CD4-positive, alpha-beta T cell (primary cell): ENCODE measurements around the gene LDHB. TPM values are rescaled to one million over a fixed set of nuclear protein-coding genes. Genes with fewer than 3 reads are reported as not detected.

ENCODE experiments used
- ATAC-seq: fragments of 200-7000 bp; cut with Tn5 transposase; one replicate; pipeline ENCODE4 v1.10.0; 2022; ENCODE audit warnings: mild to moderate bottlenecking; ENCODE audit not compliant: poor library complexity
- CTCF ChIA-PET: fragments of 350-600 bp; sonication (Branson Sonifier 250); formaldehyde crosslinking; loops from one replicate; lab custom pipeline; 2021; ENCODE audit warnings: antibody characterized with exemption, inconsistent platforms; lab: Charles Lee
- POLR2A ChIA-PET: fragments of 350-600 bp; sonication (Branson Sonifier 250); formaldehyde crosslinking; loops from one replicate; lab custom pipeline; 2021; ENCODE audit warnings: antibody characterized with exemption, inconsistent platforms; lab: Charles Lee
- DNase-seq, 14 experiments: peaks; one replicate each; pipeline ENCODE4 v3.0.0-alpha.2; 2013 to 2020; ENCODE audit warnings: mixed read lengths in 2 of 14
- H3K27ac ChIP-seq, 2 donors: one replicate each; pipeline versions ENCODE4 v1.5.1 to v1.7.0; 2013; ENCODE audit warnings: low read length in 2 of 2, low read depth in 1 of 2, mild to moderate bottlenecking in 1 of 2
- H3K27me3 ChIP-seq, 2 experiments: 1 replicate in 1 of 2; 2 replicates in 1 of 2; pipeline versions ENCODE4 v1.6.1 to v1.7.0; 2013; ENCODE audit warnings: low read length in 2 of 2, control low read depth in 1 of 2, mild to moderate bottlenecking in 1 of 2, moderate library complexity in 1 of 2; ENCODE audit not compliant: insufficient read depth in 2 of 2, control insufficient read depth in 1 of 2
- H3K36me3 ChIP-seq: one replicate; pipeline ENCODE4 v1.6.1; 2013; ENCODE audit warnings: low read length, control low read depth; ENCODE audit not compliant: insufficient read depth
- H3K4me1 ChIP-seq: one replicate; pipeline ENCODE4 v1.6.1; 2013; ENCODE audit warnings: low read length, control low read depth; ENCODE audit not compliant: insufficient read depth
- H3K4me3 ChIP-seq: one replicate; pipeline ENCODE4 v1.5.1; 2013; ENCODE audit warnings: mild to moderate bottlenecking, low read length, moderate library complexity
- H3K9me3 ChIP-seq, 2 experiments: 1 replicate in 1 of 2; 2 replicates in 1 of 2; pipeline versions ENCODE4 v1.6.1 to v1.7.0; 2013; ENCODE audit warnings: low read length in 2 of 2, mild to moderate bottlenecking in 2 of 2, control low read depth in 1 of 2, moderate library complexity in 1 of 2; ENCODE audit not compliant: control insufficient read depth in 1 of 2, insufficient read depth in 1 of 2
- H3K27ac Mint-ChIP-seq: one replicate; pipeline ENCODE4 v1.8.0; 2020; ENCODE audit warnings: mixed read lengths
- H3K27me3 Mint-ChIP-seq: one replicate; pipeline ENCODE4 v1.8.0; 2021; ENCODE audit warnings: mixed read lengths
- H3K36me3 Mint-ChIP-seq: one replicate; pipeline ENCODE4 v1.8.0; 2021; ENCODE audit warnings: low read depth, mixed read lengths
- H3K4me1 Mint-ChIP-seq: one replicate; pipeline ENCODE4 v1.8.0; 2021; ENCODE audit warnings: low read depth, mixed read lengths
- H3K4me3 Mint-ChIP-seq: one replicate; pipeline ENCODE4 v1.8.0; 2020; ENCODE audit warnings: mild to moderate bottlenecking, mixed read lengths
- H3K9me3 Mint-ChIP-seq: one replicate; pipeline ENCODE4 v1.8.0; 2020; ENCODE audit warnings: mixed read lengths
- intact Hi-C, 2 experiments: fragments of 100-400 bp; cut with DNase I in 1 of 2; cut with micrococcal nuclease in 1 of 2; formaldehyde crosslinking; loops; one replicate each; pipeline versions ENCODE4 v1.15.1 to v1.9.0; 2023 to 2025; cut with DNase I, micrococcal nuclease
- total RNA-seq, 174 experiments: library from RNA in 2 of 174; stranded (reverse) in 2 of 174; gene quantifications; one replicate each; pipeline ENCODE4 v1.2.3 and lab custom pipeline; 2021 to 2026
- TF ChIP-seq, protein P1 (sequence below): fragments of 200-600 bp; IDR thresholded peaks from one replicate; pipeline ENCODE4 v1.8.0; 2022; ENCODE audit warnings: antibody characterized with exemption, mild to moderate bottlenecking

The LDHB gene
- total RNA-seq, 2 experiments from 2014 or later = 559 to 605 TPM

DNA sequence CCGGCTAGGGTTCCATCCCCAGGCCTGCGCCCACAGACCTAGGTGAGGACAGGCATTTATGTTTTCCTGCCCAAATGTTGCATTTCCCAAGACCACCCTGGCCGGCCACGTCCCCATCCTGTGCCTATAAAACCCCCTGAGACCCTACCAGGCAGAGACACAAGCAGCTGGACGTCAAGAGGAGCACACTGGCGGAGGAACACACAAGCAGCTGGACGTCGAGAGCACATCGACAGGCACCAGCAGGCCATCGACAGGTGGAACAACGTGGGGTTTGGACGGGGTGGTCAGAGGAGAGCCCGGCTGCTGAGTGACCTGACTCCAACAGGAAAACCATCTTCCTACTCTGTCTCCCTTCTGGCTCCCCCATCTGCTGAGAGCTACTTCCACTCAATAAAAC is 19.6 kb upstream of the LDHB start:
- Mint-ChIP-seq H3K27me3 (no peaks in the 10 kb centered on the region), H3K9me3 (no peaks in the 10 kb centered on the region), H3K27ac (peak overlapping the region; percentile 83), H3K4me3 (peak overlapping the region; percentile 77), H3K4me1 (peaks cover 56% of the 10 kb centered on the region), H3K36me3 (no peaks in the 10 kb centered on the region)
- ATAC-seq = no peak
- DNase-seq = no peak
- Histone ChIP-seq H3K4me1 (peaks cover 40% of the 10 kb centered on the region), H3K27me3 (no peaks in the 10 kb centered on the region), H3K4me3 (peak overlapping the region; percentile 46), H3K36me3 (no peaks in the 10 kb centered on the region), H3K9me3 (no peaks in the 10 kb centered on the region), H3K27ac (peak overlapping the region; percentile 30 to 72)
- TF ChIP-seq, protein P1, sequence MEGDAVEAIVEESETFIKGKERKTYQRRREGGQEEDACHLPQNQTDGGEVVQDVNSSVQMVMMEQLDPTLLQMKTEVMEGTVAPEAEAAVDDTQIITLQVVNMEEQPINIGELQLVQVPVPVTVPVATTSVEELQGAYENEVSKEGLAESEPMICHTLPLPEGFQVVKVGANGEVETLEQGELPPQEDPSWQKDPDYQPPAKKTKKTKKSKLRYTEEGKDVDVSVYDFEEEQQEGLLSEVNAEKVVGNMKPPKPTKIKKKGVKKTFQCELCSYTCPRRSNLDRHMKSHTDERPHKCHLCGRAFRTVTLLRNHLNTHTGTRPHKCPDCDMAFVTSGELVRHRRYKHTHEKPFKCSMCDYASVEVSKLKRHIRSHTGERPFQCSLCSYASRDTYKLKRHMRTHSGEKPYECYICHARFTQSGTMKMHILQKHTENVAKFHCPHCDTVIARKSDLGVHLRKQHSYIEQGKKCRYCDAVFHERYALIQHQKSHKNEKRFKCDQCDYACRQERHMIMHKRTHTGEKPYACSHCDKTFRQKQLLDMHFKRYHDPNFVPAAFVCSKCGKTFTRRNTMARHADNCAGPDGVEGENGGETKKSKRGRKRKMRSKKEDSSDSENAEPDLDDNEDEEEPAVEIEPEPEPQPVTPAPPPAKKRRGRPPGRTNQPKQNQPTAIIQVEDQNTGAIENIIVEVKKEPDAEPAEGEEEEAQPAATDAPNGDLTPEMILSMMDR = no peak
- CTCF ChIA-PET = interaction anchor here (0.9 to 1.0 kb wide), 2 partner anchors 19 to 44 kb away, joined by 3 read pairs; no protein-coding TSS in a partner anchor
- POLR2A ChIA-PET = interaction anchor here (0.6 to 7.2 kb wide), 14 partner anchors 11 to 369 kb away, joined by 3 to 152 read pairs (median 5); partner anchors contain the start of genes CMAS, GOLT1B, LDHB and RECQL
- intact Hi-C loops = loop anchor here (2.0 to 5.0 kb wide), 4 partner anchors 24 to 380 kb away; no protein-coding TSS in a partner anchor

GRCh38 chr12:21676776-21677175 is 19.1 kb upstream of the LDHB start:
- ATAC-seq = peak; percentile 83
- no peaks in the 10 kb centered on the region for H3K9me3 ChIP-seq
- Mint-ChIP-seq H3K4me1 (peaks cover 56% of the 10 kb centered on the region), H3K27ac (peak overlapping the region; percentile 83), H3K4me3 (peak overlapping the region; percentile 77), H3K36me3 (no peaks in the 10 kb centered on the region), H3K27me3 (no peaks in the 10 kb centered on the region), H3K9me3 (no peaks in the 10 kb centered on the region)
- H3K27ac ChIP-seq = peak overlapping the region; percentile 30 to 72
- TF ChIP-seq, protein P1 = no peak
- H3K4me1 ChIP-seq = peaks cover 40% of the 10 kb centered on the region
- no peaks in the 10 kb centered on the region for H3K36me3 ChIP-seq
- H3K27me3 ChIP-seq = no peaks in the 10 kb centered on the region
- intact Hi-C loops = loop anchor here (1.0 to 5.0 kb wide), 5 partner anchors 20 to 379 kb away; no protein-coding TSS in a partner anchor
- DNase-seq = peak in 3 of 14 experiments; percentile 52 to 58 (median 52)
- POLR2A ChIA-PET = interaction anchor here (0.6 to 7.2 kb wide), 16 partner anchors 11 to 370 kb away, joined by 3 to 152 read pairs (median 4); partner anchors contain the start of genes CMAS, GOLT1B, LDHB and RECQL
- peak overlapping the region; percentile 46 for H3K4me3 ChIP-seq
- CTCF ChIA-PET = interaction anchor here (1.0 kb wide), 1 partner anchor 44 kb away, joined by 3 read pairs; no protein-coding TSS in a partner anchor

DNA sequence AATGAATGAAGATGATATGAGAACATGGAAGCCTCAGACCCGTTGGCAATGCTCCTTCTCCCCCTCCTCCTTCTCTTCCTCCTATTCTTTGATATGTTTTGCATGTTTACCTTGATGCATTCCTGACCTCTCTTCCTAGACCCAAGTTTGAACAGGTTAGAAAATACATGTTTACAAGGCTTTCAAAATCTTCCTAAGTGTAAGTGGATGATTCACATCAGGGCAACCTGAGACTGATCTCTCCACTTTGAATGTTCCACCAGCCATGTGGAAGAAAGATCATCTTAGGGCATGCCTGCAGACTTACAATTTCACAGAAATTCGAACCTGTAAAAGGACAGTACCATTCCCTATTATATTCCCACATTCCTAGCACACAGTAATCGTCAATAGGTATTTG is 18.0 kb upstream of the LDHB start:
- Histone ChIP-seq H3K27me3 (no peaks in the 10 kb centered on the region), H3K36me3 (no peaks in the 10 kb centered on the region), H3K27ac (peak overlapping the region in 1 of 2 donors; percentile 72), H3K4me3 (no peak overlapping the region), H3K4me1 (peaks cover 40% of the 10 kb centered on the region), H3K9me3 (no peaks in the 10 kb centered on the region)
- DNase-seq (no peak), ATAC-seq (no peak)
- Mint-ChIP-seq H3K36me3 (no peaks in the 10 kb centered on the region), H3K4me1 (peaks cover 56% of the 10 kb centered on the region), H3K27me3 (no peaks in the 10 kb centered on the region), H3K9me3 (no peaks in the 10 kb centered on the region), H3K4me3 (no peak overlapping the region), H3K27ac (peak overlapping the region; percentile 83)
- POLR2A ChIA-PET = interaction anchor here (1.0 to 7.2 kb wide), 5 partner anchors 19 to 60 kb away, joined by 3 to 152 read pairs (median 4); partner anchors contain the start of gene LDHB
- intact Hi-C loops = loop anchor here (1.0 to 5.0 kb wide), 6 partner anchors 15 to 378 kb away; no protein-coding TSS in a partner anchor
- CTCF ChIA-PET = no interaction called here
- TF ChIP-seq, protein P1 = no peak
